ENCODE measurements around the gene PLCB3.
"Not testable (repeated sequence)": the region's sequence is repeated elsewhere in the genome, so short reads cannot be mapped to it uniquely, and the experiment has no call there.

GRCh38 chr11:64315667-64316526 lies 64.6 kb downstream of the PLCB3 start:
- not testable (repeated sequence) for TF ChIP-seq CTCF (IDR thresholded peaks at IDR 0.05 in 2 of 3, conservative IDR thresholded peaks at IDR 0.05 in 1 of 3; ENCODE audit: control insufficient read depth in 2 of 3, extremely low read depth in 1 of 3, insufficient read depth in 1 of 3, low read depth in 3 of 3, low read length in 3 of 3); POLR2AphosphoS5 (IDR thresholded peaks at IDR 0.05; ENCODE audit: low read length); JUND (IDR thresholded peaks at IDR 0.05; ENCODE audit: low read depth, low read length)
- TF ChIP-seq, protein P1, sequence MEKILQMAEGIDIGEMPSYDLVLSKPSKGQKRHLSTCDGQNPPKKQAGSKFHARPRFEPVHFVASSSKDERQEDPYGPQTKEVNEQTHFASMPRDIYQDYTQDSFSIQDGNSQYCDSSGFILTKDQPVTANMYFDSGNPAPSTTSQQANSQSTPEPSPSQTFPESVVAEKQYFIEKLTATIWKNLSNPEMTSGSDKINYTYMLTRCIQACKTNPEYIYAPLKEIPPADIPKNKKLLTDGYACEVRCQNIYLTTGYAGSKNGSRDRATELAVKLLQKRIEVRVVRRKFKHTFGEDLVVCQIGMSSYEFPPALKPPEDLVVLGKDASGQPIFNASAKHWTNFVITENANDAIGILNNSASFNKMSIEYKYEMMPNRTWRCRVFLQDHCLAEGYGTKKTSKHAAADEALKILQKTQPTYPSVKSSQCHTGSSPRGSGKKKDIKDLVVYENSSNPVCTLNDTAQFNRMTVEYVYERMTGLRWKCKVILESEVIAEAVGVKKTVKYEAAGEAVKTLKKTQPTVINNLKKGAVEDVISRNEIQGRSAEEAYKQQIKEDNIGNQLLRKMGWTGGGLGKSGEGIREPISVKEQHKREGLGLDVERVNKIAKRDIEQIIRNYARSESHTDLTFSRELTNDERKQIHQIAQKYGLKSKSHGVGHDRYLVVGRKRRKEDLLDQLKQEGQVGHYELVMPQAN (conservative IDR thresholded peaks at IDR 0.05) = not testable (repeated sequence)
